K562 (cell line): ENCODE data around the gene G2E3. TPM values are rescaled to one million over a fixed set of nuclear protein-coding genes. Genes with fewer than 3 reads are reported as not detected.
"Not testable (repeated sequence)": the region's sequence is repeated elsewhere in the genome, so short reads cannot be mapped to it uniquely, and the experiment has no call there.

Experiments used
- ATAC-seq: fragments of 200-7000 bp; cut with Tn5 transposase; 3 replicates; pipeline ENCODE4 v1.9.1; 2020; ENCODE audit warnings: moderate library complexity
- BruUV-seq: library from RNA; stranded (reverse); fragments of 400-500 nt; replicated peaks from 2 replicates; lab custom pipeline; 2021; lab: Mats Ljungman, UMichigan
- CTCF ChIA-PET: fragments of 300-600 bp; formaldehyde crosslinking; extraction: SDS; loops from one replicate; lab custom pipeline; 2021; ENCODE audit warnings: low intra/inter-chr PET ratio; lab: Yijun Ruan, JAX
- POLR2A ChIA-PET: fragments of 300-600, 350-650 bp; sonication (Branson Sonifier 250); formaldehyde crosslinking; extraction: SDS; loops from one replicate; lab custom pipeline; 2021; ENCODE audit warnings: antibody characterized with exemption, inconsistent platforms; lab: Yijun Ruan, JAX
- DNase-seq, 4 experiments: peaks; one replicate each; pipeline versions ENCODE4 v3.0.0 to v3.0.0-alpha.2; 2011 to 2018; ENCODE audit warnings: low spot score in 3 of 4, mixed read lengths in 3 of 4; ENCODE audit errors: extremely low read depth in 1 of 4
- FAIRE-seq: peaks from 2 replicates; lab custom pipeline; 2011; peaks lifted over from hg19 to GRCh38; lab: Jason Lieb, UNC
- H2AFZ ChIP-seq: 2 replicates; pipeline ENCODE4 v1.6.0; 2011; ENCODE audit warnings: low read depth, low read length, control low read depth, inconsistent platforms
- H3K27ac ChIP-seq: fragments of 200-600 bp; 3 replicates; pipeline ENCODE4 v1.8.0; 2011; ENCODE audit warnings: low read depth, mild to moderate bottlenecking, control low read depth, inconsistent platforms, low read length, moderate library complexity, mixed read lengths; ENCODE audit errors: extremely low read depth
- H3K27me3 ChIP-seq, 2 experiments: fragments of 300-600 bp in 1 of 2; 2 replicates in 1 of 2; 3 replicates in 1 of 2; pipeline versions ENCODE4 v1.6.0 to v1.8.0; 2011; ENCODE audit warnings: inconsistent platforms in 2 of 2, low read length in 2 of 2, mild to moderate bottlenecking in 1 of 2, mixed read lengths in 1 of 2, moderate library complexity in 1 of 2; ENCODE audit not compliant: control insufficient read depth in 2 of 2, insufficient read depth in 2 of 2
- H3K36me3 ChIP-seq: fragments of 300-600 bp; 3 replicates; pipeline ENCODE4 v1.8.0; 2011; ENCODE audit warnings: mild to moderate bottlenecking, low read length, inconsistent platforms; ENCODE audit not compliant: control insufficient read depth, insufficient read depth
- H3K4me1 ChIP-seq, 2 experiments: fragments of 200-600 bp in 1 of 2; replicated peaks in 1 of 2; 2 replicates in 1 of 2; 3 replicates in 1 of 2; pipeline versions ENCODE4 v1.5.1 to v1.8.0; 2011; ENCODE audit warnings: inconsistent platforms in 2 of 2, low read length in 2 of 2, mild to moderate bottlenecking in 1 of 2, mixed read lengths in 1 of 2, moderate library complexity in 1 of 2; ENCODE audit not compliant: control insufficient read depth in 2 of 2, insufficient read depth in 2 of 2
- H3K4me2 ChIP-seq: 2 replicates; pipeline ENCODE4 v1.6.1; 2011; ENCODE audit warnings: low read length, control low read depth, inconsistent platforms, mixed read lengths; ENCODE audit not compliant: insufficient read depth
- H3K4me3 ChIP-seq: fragments of 200-600 bp; sonication (generic), shearing (Covaris generic); 2 replicates; pipeline ENCODE4 v1.5.1; 2016; ENCODE audit warnings: control low read depth, inconsistent platforms
- H3K79me2 ChIP-seq: fragments of 200-600 bp; 3 replicates; pipeline ENCODE4 v1.8.0; 2011; ENCODE audit warnings: low read length, inconsistent platforms; ENCODE audit not compliant: control insufficient read depth, insufficient read depth
- H3K9ac ChIP-seq, 2 experiments: 2 replicates each; pipeline versions ENCODE4 v1.6.0 to v1.6.1; 2011; ENCODE audit warnings: low read depth in 2 of 2, low read length in 2 of 2, control low read depth in 1 of 2, inconsistent platforms in 1 of 2, mild to moderate bottlenecking in 1 of 2, mixed read lengths in 1 of 2; ENCODE audit not compliant: insufficient read depth in 1 of 2
- H3K9me1 ChIP-seq: one replicate; pipeline ENCODE4 v1.6.0; 2011; ENCODE audit warnings: inconsistent platforms, mild to moderate bottlenecking, low read length, moderate library complexity; ENCODE audit not compliant: control insufficient read depth, insufficient read depth
- H3K9me3 ChIP-seq: replicated peaks from 2 replicates; pipeline ENCODE4 v1.5.1; 2011; ENCODE audit warnings: low read depth, low read length, inconsistent platforms; ENCODE audit not compliant: control insufficient read depth, insufficient read depth
- H4K20me1 ChIP-seq: replicated peaks from 2 replicates; pipeline ENCODE4 v1.6.1; 2011; ENCODE audit warnings: low read length, inconsistent platforms, mixed read lengths; ENCODE audit not compliant: control insufficient read depth, insufficient read depth
- MEIS2 ChIP-seq: fragments of 450-650 bp; IDR thresholded peaks from 2 replicates; pipeline ENCODE4 v1.6.1; 2014; ENCODE audit warnings: mild to moderate bottlenecking; ENCODE audit not compliant: partially characterized antibody
- PBX2 ChIP-seq, 2 experiments: IDR thresholded peaks in 1 of 2; conservative IDR thresholded peaks in 1 of 2; 2 replicates each; pipeline ENCODE4 v1.6.1; 2016; ENCODE audit warnings: low read depth in 2 of 2, mild to moderate bottlenecking in 1 of 2, missing compliant biosample characterization in 1 of 2, missing genetic modification characterization in 1 of 2, moderate library complexity in 1 of 2
- PKNOX1 ChIP-seq: fragments of 450-650 bp; IDR thresholded peaks from 2 replicates; pipeline ENCODE4 v1.6.1; 2016
- WGBS: fragments of 100-300 bp; shearing (Covaris generic); methylation state at CpG from one replicate; pipeline ENCODE4 v1.1.6; 2016; ENCODE audit warnings: low coverage, mixed read lengths; ENCODE audit not compliant: insufficient coverage; ENCODE audit errors: missing lambda C conversion rate; 5-methylcytosine and 5-hydroxymethylcytosine counted together
- in situ Hi-C: fragments of 300-500 bp; cut with MboI; formaldehyde crosslinking; loops from 4 replicates; pipeline ENCODE4 v1.15.0; 2018; ENCODE audit warnings: inconsistent platforms, mixed read lengths
- intact Hi-C: fragments of 100-400 bp; cut with micrococcal nuclease; formaldehyde crosslinking; loops from 2 replicates; pipeline ENCODE4 v1.14.2; 2022
- polyA plus RNA-seq, 8 experiments: library from polyadenylated mRNA; depleted of rRNA in 4 of 8; stranded (reverse) in 5 of 8; unstranded in 3 of 8; fragments of >200 nt; fragmentation: Nextera tagmentation in 2 of 8; fragmentation: Illumina TruSeq in 1 of 8; extraction: Ambion mirVana in 2 of 8; extraction: Trizol in 1 of 8; gene quantifications; 2 replicates each; pipeline versions ENCODE4 v1.2.1 to v1.2.3, GENCODE V29; 2011 to 2014; ENCODE audit warnings: inconsistent platforms in 1 of 8, missing spikeins in 1 of 8
- total RNA-seq, 7 experiments: library from RNA; depleted of rRNA in 6 of 7; stranded (reverse); fragments of >200 nt in 6 of 7; fragmentation: Illumina TruSeq in 2 of 7; extraction: Trizol in 2 of 7; gene quantifications; 2 replicates each; pipeline versions ENCODE4 v1.2.1 to v1.2.3, GENCODE V29; 2011 to 2021; ENCODE audit warnings: low replicate concordance in 1 of 7

G2E3 gene
- total and polyA plus RNA-seq, 9 of the 15 experiments (the other 6 are each of a cell fraction or from before 2014, with no cell fraction given): 9.8 to 53.5 (median 24.7) TPM

GRCh38 chr14:30574777-30575176 lies 15.8 kb downstream of the G2E3 start:
- H2AFZ ChIP-seq; H3K4me3 ChIP-seq; H3K9ac ChIP-seq; H3K9me1 ChIP-seq; H3K27me3 ChIP-seq; intact Hi-C loops; DNase-seq; H3K36me3 ChIP-seq; H3K27ac ChIP-seq; in situ Hi-C loops; CTCF ChIA-PET; BruUV-seq; POLR2A ChIA-PET; ATAC-seq; H3K4me1 ChIP-seq; H3K9me3 ChIP-seq; H4K20me1 ChIP-seq; H3K4me2 ChIP-seq; FAIRE-seq; TF ChIP-seq PBX2 (CRISPR knock-in tag; IDR thresholded peaks at IDR 0.05; ENCODE audit: low read depth): not testable (repeated sequence)
- TF ChIP-seq MEIS2: peak; percentile 75
- TF ChIP-seq PBX2 (tag; conservative IDR thresholded peaks at IDR 0.05; ENCODE audit: low read depth): peak; percentile 74
- TF ChIP-seq PKNOX1: peak; percentile 70
- WGBS: 63% methylated on average over 3 of the region's 3 CpGs
- H3K79me2 ChIP-seq: peaks cover 99% of the 10 kb centered on the region

GRCh38 chr14:30576333-30576732 lies 17.4 kb downstream of the G2E3 start:
- H3K27ac ChIP-seq, ATAC-seq, POLR2A ChIA-PET, DNase-seq, FAIRE-seq, in situ Hi-C loops, H3K4me2 ChIP-seq, H4K20me1 ChIP-seq, H3K4me1 ChIP-seq, H3K27me3 ChIP-seq, H2AFZ ChIP-seq, H3K9me3 ChIP-seq, intact Hi-C loops, H3K9ac ChIP-seq, BruUV-seq, H3K4me3 ChIP-seq, H3K36me3 ChIP-seq, CTCF ChIA-PET, H3K9me1 ChIP-seq: not testable (repeated sequence)
- peaks cover 99% of the 10 kb centered on the region for H3K79me2 ChIP-seq
- WGBS: 100% methylated on average over 1 of the region's 1 CpG
